Measurements from ENCODE around the gene SAP30. TPM values are rescaled to one million over a fixed set of nuclear protein-coding genes. Genes with fewer than 3 reads are reported as not detected.
A peak's percentile ranks its signal among the peaks of the same experiment; 100 is the strongest.

Gene SAP30
- 14.0 and 21.4 TPM in 2 replicates for total RNA-seq (ENCODE audit: low replicate concordance)

DNA sequence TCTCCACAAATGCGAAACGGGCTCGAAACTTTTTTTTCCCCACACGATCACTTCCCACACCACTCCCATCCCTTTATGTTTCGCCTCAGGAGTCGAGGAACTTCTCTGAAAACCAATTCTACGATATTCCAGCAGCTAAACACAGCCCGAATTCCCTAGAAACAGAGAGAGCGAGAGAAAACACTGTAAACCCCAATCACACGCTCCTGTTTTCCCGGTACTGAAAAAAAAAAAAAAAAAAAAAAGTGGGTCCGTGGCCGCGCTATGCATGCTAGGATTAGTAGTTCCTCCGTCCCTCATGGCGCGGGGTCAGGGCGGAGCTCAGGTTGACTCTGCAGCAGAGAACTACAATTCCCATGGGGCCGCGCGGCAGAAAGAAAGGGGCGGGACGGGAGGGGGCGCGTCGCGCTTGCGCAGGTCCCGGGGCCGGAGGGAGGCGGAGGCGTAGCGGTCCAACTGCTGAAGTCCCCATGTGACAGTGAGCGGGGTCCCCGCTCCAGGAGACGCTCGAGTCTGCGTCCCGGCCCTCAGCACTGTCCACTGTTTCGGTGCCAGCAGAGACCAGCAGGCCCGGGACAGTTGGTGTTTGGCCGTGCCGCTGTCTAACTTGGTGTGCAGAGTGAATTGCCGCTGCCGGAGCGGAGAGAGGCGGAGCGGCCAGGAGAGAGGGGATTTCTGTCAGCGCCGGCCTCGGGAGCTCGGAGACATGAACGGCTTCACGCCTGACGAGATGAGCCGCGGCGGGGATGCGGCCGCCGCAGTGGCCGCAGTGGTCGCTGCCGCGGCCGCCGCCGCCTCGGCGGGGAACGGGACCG, at the start of gene SAP30:
TSS of gene SAP30 (plus strand) at position 478 of the 815 bp plus-strand sequence. CDS start at position 707, 229 bp downstream.
- peak; percentile 99 for DNase-seq (ENCODE audit: low read depth)
- H3K4me3 ChIP-seq (ENCODE audit: low read depth, low read length) = peak within 1 kb of the TSS; percentile 89
- no peak for TF ChIP-seq CTCF (IDR thresholded peaks at IDR 0.05; ENCODE audit: insufficient read depth, low read length)

DNA sequence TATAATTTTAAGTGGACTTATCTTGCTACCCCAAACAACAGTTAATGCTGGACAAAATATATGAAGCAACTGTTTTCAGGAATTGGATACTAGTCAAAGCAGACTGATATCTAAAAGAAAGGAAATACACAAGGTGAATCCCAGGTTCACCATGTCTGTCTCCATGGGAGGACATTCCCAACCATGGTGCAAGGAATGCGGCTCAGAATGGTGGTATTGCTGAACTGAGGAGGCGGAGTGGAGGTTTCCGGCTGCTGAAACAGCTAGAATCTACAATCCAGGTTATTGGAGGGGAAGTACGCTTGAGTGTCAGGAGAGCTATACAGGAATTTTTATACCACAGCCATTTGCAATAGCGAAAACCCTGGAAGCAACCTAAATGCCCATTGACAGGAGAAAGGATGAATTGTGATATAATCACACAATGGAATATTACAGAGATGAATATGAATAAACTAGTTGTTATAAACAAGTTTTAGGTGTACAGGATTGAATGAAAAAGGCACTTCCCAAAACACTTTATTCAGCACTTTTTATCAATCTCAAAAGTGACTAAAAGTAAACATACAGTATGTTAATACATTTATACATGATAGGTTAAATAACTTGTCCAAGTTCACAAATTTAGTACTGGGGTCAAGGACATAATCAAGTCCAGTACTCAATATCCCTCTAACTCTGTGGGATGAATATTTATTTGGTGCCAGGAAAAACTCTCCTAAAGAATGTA, 45.6 kb upstream of the SAP30 start:
- H3K4me3 ChIP-seq (ENCODE audit: low read depth, low read length) = no peak overlapping the region
- no peak for TF ChIP-seq CTCF (IDR thresholded peaks at IDR 0.05; ENCODE audit: insufficient read depth, low read length)
- DNase-seq (ENCODE audit: low read depth) = no peak

GRCh38 chr4:173328236-173328901, 42.4 kb upstream of the SAP30 start:
- DNase-seq (ENCODE audit: low read depth) = no peak
- H3K4me3 ChIP-seq (ENCODE audit: low read depth, low read length) = no peak overlapping the region
- TF ChIP-seq CTCF (IDR thresholded peaks at IDR 0.05; ENCODE audit: insufficient read depth, low read length) = no peak

- no peak overlapping the region for H3K4me3 ChIP-seq (ENCODE audit: low read depth, low read length)
- TF ChIP-seq CTCF (IDR thresholded peaks at IDR 0.05; ENCODE audit: insufficient read depth, low read length) = no peak
- no peak for DNase-seq (ENCODE audit: low read depth)
Observed at GRCh38 chr4:173330590-173330989, 40.2 kb upstream of the SAP30 start.

DNA sequence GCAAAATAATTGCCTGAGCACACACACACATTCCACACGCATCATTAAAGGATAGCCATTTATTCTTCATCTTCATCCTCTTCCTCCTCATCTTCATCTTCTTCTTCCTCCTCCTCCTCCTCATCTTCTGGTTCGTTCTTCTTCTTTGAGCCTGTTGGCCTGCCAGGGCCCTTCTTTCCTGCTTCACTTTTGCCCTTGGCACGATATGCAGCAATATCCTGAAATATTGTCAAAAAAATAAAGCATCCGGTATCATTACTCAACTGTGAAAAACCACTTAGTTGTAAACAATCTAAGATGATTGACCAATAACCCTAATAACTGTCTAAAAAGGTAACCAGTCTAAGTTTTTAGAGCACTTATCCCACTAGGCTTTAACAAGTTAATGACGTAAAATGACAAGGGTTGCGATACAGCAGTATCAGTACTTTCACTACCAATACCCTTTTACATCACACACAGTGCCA, 38.7 kb upstream of the SAP30 start:
- peak; percentile 41 for DNase-seq (ENCODE audit: low read depth)
- peak overlapping the region; percentile 94 for H3K4me3 ChIP-seq (ENCODE audit: low read depth, low read length)
- no peak for TF ChIP-seq CTCF (IDR thresholded peaks at IDR 0.05; ENCODE audit: insufficient read depth, low read length)

GRCh38 chr4:173332963-173333657, 37.6 kb upstream of the SAP30 start:
- peak overlapping the region; percentile 94 for H3K4me3 ChIP-seq (ENCODE audit: low read depth, low read length)
- DNase-seq (ENCODE audit: low read depth) = no peak
- no peak for TF ChIP-seq CTCF (IDR thresholded peaks at IDR 0.05; ENCODE audit: insufficient read depth, low read length)
